Retinal pigment epithelial cell (primary cell): ENCODE results near the gene EDEM3.

Experiments used
- DNase-seq: peaks from one replicate; pipeline ENCODE4 v3.0.0-alpha.2; 2010; ENCODE audit warnings: low read depth
- H3K4me3 ChIP-seq: 2 replicates; pipeline ENCODE4 v1.5.1; 2011; ENCODE audit warnings: mild to moderate bottlenecking, low read length, control low read depth, moderate library complexity
- TF ChIP-seq, protein P1 (sequence below): conservative IDR thresholded peaks from 2 replicates; pipeline ENCODE4 v1.5.1; 2011; ENCODE audit warnings: low read depth, low read length, control low read depth, inconsistent platforms

EDEM3 gene

DNA sequence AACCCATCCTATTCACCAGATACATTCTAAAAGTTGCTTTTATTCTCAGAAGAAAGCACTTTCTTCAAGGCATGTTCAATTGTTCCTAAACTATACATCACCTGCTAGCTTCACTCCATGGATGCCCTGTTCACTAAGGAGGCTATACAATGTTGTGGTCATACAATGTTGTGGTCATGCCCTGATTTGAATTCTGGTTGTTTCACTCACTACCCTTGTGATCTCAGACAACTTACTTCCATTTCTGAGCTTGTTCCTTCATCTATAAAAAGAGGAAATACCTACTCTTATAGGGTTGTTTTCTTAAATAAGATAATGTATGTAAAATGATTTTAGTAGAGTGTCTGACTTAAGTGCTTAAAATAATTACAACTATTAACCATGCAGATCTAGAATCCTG, 19.7 kb downstream of the EDEM3 start:
- DNase-seq, result no peak
- no peak overlapping the region for H3K4me3 ChIP-seq
- TF ChIP-seq, protein P1, sequence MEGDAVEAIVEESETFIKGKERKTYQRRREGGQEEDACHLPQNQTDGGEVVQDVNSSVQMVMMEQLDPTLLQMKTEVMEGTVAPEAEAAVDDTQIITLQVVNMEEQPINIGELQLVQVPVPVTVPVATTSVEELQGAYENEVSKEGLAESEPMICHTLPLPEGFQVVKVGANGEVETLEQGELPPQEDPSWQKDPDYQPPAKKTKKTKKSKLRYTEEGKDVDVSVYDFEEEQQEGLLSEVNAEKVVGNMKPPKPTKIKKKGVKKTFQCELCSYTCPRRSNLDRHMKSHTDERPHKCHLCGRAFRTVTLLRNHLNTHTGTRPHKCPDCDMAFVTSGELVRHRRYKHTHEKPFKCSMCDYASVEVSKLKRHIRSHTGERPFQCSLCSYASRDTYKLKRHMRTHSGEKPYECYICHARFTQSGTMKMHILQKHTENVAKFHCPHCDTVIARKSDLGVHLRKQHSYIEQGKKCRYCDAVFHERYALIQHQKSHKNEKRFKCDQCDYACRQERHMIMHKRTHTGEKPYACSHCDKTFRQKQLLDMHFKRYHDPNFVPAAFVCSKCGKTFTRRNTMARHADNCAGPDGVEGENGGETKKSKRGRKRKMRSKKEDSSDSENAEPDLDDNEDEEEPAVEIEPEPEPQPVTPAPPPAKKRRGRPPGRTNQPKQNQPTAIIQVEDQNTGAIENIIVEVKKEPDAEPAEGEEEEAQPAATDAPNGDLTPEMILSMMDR, result no peak

DNA sequence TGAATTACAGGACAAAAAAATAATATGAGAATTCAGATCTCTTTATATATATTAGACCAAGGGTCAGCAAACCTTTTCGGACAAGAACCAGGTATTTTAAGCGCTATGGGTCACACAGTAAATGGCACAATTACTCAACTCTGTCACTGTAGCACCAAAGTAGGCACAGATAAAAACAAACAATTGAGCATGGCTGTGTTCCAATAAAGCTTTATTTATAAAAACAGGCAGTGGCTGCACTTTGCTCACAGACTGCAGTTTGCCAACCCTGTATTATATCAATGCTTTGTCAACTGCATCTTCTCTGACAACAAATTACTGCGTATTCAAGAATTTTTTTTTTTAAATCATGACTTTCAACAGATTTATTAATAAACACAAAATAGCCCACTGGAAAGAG, 29.8 kb downstream of the EDEM3 start:
- DNase-seq, result no peak
- H3K4me3 ChIP-seq, result no peak overlapping the region
- TF ChIP-seq, protein P1, result no peak

DNA sequence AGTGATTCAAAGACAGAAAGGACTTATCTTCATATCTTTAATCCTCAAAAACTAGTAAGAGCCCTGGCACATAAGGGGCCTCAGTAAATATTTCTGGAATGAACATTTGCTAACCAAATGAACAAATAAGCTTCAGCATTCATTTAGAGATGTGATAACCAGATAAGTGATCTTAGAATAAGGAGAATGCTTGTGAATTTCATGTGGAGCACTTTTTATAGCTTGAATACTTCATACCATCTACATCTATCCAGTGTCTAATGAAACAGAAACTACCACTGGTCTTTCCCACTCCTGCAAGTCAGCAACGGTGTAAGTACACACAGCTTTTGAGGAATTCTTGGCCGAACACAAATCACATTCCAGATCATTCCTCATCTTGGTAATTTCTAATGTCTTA, 38.5 kb downstream of the EDEM3 start:
- H3K4me3 ChIP-seq, result no peak overlapping the region
- TF ChIP-seq, protein P1, result no peak
- DNase-seq, result no peak

DNA sequence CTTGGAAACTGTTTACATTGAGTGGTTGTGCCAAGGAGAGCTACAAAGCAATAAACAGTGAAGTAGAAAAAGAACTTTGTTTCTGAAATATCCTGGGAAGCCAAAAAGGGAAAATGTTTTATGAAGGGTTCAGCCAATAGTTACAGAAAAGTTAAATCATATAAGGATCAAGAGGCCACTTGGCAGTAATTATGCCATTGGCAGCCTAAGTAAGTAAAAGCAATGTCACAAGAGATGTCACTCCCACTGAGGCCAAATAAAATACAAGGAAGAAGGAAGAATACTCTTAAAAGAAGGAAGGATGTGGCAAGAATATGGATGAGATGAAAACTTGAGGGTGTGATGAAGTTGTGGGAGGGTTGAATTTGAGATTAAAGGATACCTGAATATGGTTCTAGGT, 45.2 kb downstream of the EDEM3 start:
- DNase-seq, result no peak
- no peak overlapping the region for H3K4me3 ChIP-seq
- TF ChIP-seq, protein P1, result no peak

DNA sequence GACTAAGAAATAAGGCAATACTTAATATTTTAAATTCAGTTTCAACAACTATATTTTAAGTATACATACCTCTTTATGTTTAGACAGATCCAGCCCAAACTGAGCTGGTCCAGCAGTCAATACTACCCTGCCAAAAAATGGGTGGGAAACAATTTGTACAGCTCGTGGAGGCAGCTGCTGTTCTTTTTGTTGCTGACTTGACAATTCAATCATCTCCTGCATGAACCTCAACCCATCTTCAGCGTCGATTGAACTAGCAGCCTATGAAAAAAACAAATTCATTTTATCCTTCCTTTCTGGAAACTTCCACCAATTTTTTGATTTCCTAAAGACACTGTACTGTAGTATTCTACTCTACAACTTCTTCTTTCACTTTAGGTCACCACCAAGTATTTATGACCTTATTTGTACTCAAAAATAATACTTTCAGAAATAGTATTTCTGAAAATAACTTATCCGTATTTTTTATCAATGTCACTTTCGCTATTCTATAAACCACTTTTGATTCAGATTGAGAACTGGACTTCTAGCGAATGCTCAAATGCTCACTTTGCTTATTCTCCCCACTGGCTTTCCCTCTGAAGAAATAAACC, 46.5 kb downstream of the EDEM3 start:
- TF ChIP-seq, protein P1, result no peak
- no peak overlapping the region for H3K4me3 ChIP-seq
- DNase-seq, result no peak

DNA sequence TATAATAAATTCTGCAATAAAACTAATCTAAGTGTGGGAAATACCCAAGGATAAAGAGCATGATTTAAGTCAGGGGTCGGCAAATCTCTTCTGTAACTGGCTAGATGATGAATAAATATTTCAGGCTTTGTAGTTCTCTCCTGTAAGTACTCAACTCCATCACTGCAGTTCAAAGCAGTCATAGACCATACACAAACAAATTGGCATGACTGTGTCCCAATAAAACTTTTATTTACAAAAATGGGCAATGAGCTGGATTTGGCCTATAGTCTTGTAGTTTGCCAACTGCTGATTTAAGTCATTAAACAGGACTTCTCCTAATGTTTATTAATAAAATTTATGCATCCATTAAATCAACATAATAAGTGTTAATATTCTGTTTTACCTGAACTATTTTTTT, 49.4 kb downstream of the EDEM3 start:
- no peak overlapping the region for H3K4me3 ChIP-seq
- TF ChIP-seq, protein P1, result no peak
- DNase-seq, result no peak

DNA sequence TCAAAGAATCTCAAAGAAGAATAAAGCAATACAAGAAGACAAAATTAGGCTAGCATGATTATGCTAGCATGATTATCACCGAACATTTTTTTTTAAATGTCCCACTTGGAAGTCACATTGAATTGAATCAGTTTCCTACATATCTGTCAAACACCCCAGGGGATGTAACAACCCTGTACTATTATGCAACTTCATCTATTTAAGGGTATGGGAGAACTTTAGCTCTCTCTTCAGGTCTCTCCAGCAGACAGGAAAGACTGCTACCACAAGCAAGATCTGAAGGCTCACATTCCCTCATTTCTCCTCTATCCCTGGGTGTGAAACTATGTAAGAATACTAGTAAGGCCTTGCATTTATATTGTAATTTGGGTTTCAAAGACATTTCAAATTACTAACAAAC, 52.8 kb downstream of the EDEM3 start:
- DNase-seq, result no peak
- TF ChIP-seq, protein P1, result no peak
- H3K4me3 ChIP-seq, result no peak overlapping the region
